Measurements from ENCODE around the gene SULT1E1.

SULT1E1 gene

DNA sequence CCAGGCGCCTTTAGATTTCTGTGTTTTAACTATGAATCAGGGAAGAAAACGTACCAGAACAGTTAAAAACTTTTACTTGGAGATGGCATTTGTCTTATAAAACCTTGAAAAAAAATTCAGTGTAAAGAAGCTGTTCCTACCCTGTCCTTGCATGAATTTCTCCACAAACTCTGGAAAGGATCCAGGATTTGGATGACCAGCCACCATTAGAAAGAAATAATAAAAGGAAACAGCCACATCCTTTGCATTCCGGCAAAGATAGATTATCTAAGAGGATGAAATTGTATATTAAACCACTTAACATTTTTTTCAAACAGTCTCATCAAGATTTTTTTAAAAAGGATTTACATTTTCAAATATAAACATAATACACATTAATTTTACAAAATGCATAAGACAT, 10.6 kb downstream of the SULT1E1 start:
- Histone ChIP-seq H3K27ac (ENCODE audit: insufficient read depth, low read length, poor library complexity, severe bottlenecking) (no peak overlapping the region), H3K4me1 (ENCODE audit: control insufficient read depth, insufficient read depth, low read length, poor library complexity, severe bottlenecking) (no peaks in the 10 kb centered on the region), H3K27me3 (replicated peaks; ENCODE audit: control insufficient read depth, insufficient read depth, low read length, poor library complexity, severe bottlenecking) (no peaks in the 10 kb centered on the region), H3K4me3 (ENCODE audit: insufficient read depth, low read depth, low read length, poor library complexity, severe bottlenecking) (no peak overlapping the region), H3K36me3 (ENCODE audit: control insufficient read depth, insufficient read depth, low read length) (no peaks in the 10 kb centered on the region), H3K9me3 (ENCODE audit: control insufficient read depth, low read length) (no peaks in the 10 kb centered on the region)
- no peak for DNase-seq

DNA sequence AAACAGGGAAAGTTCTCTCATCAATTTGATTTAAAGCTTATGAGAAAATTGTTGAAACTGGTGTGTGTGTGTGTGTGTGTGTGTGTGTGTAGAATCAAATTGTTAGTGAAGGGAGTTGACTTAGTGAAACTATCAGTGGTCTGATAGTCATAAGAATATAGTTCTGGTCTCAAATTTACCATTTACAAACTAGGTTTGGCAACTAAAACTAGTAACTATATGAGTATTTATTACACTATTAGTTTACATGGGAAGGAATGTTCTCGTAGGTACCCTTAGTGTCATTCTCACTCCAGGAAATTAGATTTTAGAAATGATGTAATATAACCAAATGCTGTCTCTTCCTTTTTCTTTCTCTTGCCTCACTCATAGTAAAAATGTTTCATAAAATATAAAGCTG, 11.9 kb downstream of the SULT1E1 start:
- Histone ChIP-seq H3K36me3 (ENCODE audit: control insufficient read depth, insufficient read depth, low read length) (no peaks in the 10 kb centered on the region), H3K27me3 (replicated peaks; ENCODE audit: control insufficient read depth, insufficient read depth, low read length, poor library complexity, severe bottlenecking) (no peaks in the 10 kb centered on the region), H3K27ac (ENCODE audit: insufficient read depth, low read length, poor library complexity, severe bottlenecking) (no peak overlapping the region), H3K4me1 (ENCODE audit: control insufficient read depth, insufficient read depth, low read length, poor library complexity, severe bottlenecking) (no peaks in the 10 kb centered on the region), H3K9me3 (ENCODE audit: control insufficient read depth, low read length) (no peaks in the 10 kb centered on the region), H3K4me3 (ENCODE audit: insufficient read depth, low read depth, low read length, poor library complexity, severe bottlenecking) (no peak overlapping the region)
- no peak for DNase-seq

DNA sequence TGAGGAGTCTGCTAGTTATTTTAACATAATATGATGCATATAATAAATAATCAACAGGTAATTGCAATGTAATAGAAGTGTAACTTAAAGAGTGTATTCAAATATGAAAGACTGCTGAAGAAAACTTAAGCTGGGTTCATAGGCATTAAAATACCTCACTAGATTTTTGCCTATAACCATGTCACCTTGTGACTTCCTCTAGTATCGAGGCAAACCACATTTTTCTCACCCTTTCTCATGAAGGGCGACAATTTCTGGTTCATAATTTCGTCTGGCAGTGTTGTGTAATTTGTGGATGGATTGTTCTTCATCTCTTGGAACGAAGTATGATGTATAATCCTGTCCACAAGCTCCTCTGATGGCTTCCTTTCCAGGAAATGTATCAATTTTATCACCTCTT, 16.0 kb downstream of the SULT1E1 start:
- H3K27me3 ChIP-seq (replicated peaks; ENCODE audit: control insufficient read depth, insufficient read depth, low read length, poor library complexity, severe bottlenecking): no peaks in the 10 kb centered on the region
- H3K4me3 ChIP-seq (ENCODE audit: insufficient read depth, low read depth, low read length, poor library complexity, severe bottlenecking): no peak overlapping the region
- H3K4me1 ChIP-seq (ENCODE audit: control insufficient read depth, insufficient read depth, low read length, poor library complexity, severe bottlenecking): no peaks in the 10 kb centered on the region
- no peaks in the 10 kb centered on the region for H3K9me3 ChIP-seq (ENCODE audit: control insufficient read depth, low read length)
- H3K36me3 ChIP-seq (ENCODE audit: control insufficient read depth, insufficient read depth, low read length): no peaks in the 10 kb centered on the region
- no peak for DNase-seq
- H3K27ac ChIP-seq (ENCODE audit: insufficient read depth, low read length, poor library complexity, severe bottlenecking): no peak overlapping the region

DNA sequence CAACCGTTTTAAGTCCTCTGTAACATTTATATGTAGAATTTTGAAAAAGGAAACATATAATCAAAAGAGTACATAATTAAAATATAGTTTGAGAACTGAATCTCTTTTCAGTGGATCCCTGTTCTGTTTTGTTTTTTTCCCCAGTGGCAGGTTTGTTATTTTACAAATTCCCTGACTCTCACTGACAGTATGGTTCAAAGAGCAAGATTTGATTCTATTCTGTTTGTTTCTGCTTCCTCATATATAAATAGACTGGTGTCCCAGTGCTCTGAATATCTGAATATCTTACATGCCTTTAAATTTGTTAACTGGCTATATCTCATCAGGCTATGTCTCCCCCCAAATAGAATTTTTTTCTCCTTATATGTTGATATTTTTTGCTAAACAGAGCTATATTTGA, 16.6 kb downstream of the SULT1E1 start:
- H3K4me1 ChIP-seq (ENCODE audit: control insufficient read depth, insufficient read depth, low read length, poor library complexity, severe bottlenecking): no peaks in the 10 kb centered on the region
- no peaks in the 10 kb centered on the region for H3K9me3 ChIP-seq (ENCODE audit: control insufficient read depth, low read length)
- no peaks in the 10 kb centered on the region for H3K36me3 ChIP-seq (ENCODE audit: control insufficient read depth, insufficient read depth, low read length)
- no peak overlapping the region for H3K27ac ChIP-seq (ENCODE audit: insufficient read depth, low read length, poor library complexity, severe bottlenecking)
- DNase-seq: no peak
- no peaks in the 10 kb centered on the region for H3K27me3 ChIP-seq (replicated peaks; ENCODE audit: control insufficient read depth, insufficient read depth, low read length, poor library complexity, severe bottlenecking)
- no peak overlapping the region for H3K4me3 ChIP-seq (ENCODE audit: insufficient read depth, low read depth, low read length, poor library complexity, severe bottlenecking)

DNA sequence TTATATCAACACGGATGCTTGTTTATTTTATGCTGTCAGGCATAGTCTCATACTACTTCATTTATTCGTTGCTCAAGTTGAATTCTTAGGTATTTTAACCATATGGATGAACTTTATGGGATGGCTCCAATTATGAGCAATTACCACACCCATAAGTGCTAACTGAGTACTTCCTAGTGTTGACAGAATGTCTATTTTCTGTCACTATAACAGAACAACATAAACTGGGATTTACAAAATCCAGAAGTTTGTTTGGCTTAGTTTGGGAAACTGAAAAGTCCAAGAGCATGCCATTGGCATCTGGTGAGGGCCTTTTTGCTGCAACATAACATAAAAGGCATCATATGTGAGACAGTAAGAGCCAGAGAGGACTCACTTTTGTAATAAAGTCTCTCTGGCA, 21.0 kb downstream of the SULT1E1 start:
- no peaks in the 10 kb centered on the region for H3K4me1 ChIP-seq (ENCODE audit: control insufficient read depth, insufficient read depth, low read length, poor library complexity, severe bottlenecking)
- no peaks in the 10 kb centered on the region for H3K27me3 ChIP-seq (replicated peaks; ENCODE audit: control insufficient read depth, insufficient read depth, low read length, poor library complexity, severe bottlenecking)
- H3K36me3 ChIP-seq (ENCODE audit: control insufficient read depth, insufficient read depth, low read length): no peaks in the 10 kb centered on the region
- H3K9me3 ChIP-seq (ENCODE audit: control insufficient read depth, low read length): no peaks in the 10 kb centered on the region
- no peak for DNase-seq
- H3K4me3 ChIP-seq (ENCODE audit: insufficient read depth, low read depth, low read length, poor library complexity, severe bottlenecking): no peak overlapping the region
- H3K27ac ChIP-seq (ENCODE audit: insufficient read depth, low read length, poor library complexity, severe bottlenecking): no peak overlapping the region

DNA sequence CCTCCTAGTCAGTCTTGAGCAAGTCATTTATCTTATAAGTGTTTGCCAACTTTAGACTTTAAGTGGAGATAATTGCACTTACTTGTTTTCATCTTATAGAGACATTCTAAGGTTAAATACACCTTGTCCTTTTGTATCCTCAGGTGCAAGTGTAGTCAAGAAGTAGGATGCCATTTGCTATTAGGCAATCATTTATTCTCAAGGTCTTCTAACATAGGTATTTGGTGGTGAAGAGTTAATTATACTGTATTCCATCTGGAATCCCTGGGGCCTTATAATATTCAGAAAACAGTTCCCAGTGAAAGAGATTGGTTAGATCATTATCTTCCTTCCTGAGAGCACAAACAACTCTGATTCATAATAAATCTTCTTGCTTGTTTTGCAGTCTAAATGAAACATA, 23.7 kb downstream of the SULT1E1 start:
- Histone ChIP-seq H3K4me3 (ENCODE audit: insufficient read depth, low read depth, low read length, poor library complexity, severe bottlenecking) (no peak overlapping the region), H3K36me3 (ENCODE audit: control insufficient read depth, insufficient read depth, low read length) (no peaks in the 10 kb centered on the region), H3K27me3 (replicated peaks; ENCODE audit: control insufficient read depth, insufficient read depth, low read length, poor library complexity, severe bottlenecking) (no peaks in the 10 kb centered on the region), H3K9me3 (ENCODE audit: control insufficient read depth, low read length) (no peaks in the 10 kb centered on the region), H3K27ac (ENCODE audit: insufficient read depth, low read length, poor library complexity, severe bottlenecking) (no peak overlapping the region), H3K4me1 (ENCODE audit: control insufficient read depth, insufficient read depth, low read length, poor library complexity, severe bottlenecking) (no peaks in the 10 kb centered on the region)
- no peak for DNase-seq

DNA sequence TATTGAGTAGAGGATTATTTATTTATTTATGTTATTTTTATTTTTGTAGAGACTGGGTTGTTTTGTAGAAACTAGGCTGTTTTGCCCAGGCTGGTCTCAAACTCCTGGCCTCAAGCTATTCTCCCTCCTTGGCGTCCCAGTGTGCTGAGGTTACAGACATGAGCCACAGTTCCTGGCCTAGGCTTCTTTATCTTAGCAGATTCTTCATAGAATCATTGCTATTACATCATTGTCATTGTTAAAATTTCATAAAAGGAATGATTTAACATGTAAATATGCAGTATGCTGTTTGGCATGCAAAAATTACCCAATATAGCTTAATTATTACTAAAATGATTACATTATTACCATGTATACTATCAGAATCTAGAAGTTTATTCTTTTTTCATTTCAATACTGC, 24.2 kb downstream of the SULT1E1 start:
- Histone ChIP-seq H3K9me3 (ENCODE audit: control insufficient read depth, low read length) (no peaks in the 10 kb centered on the region), H3K36me3 (ENCODE audit: control insufficient read depth, insufficient read depth, low read length) (no peaks in the 10 kb centered on the region), H3K27me3 (replicated peaks; ENCODE audit: control insufficient read depth, insufficient read depth, low read length, poor library complexity, severe bottlenecking) (no peaks in the 10 kb centered on the region), H3K4me3 (ENCODE audit: insufficient read depth, low read depth, low read length, poor library complexity, severe bottlenecking) (no peak overlapping the region), H3K27ac (ENCODE audit: insufficient read depth, low read length, poor library complexity, severe bottlenecking) (no peak overlapping the region), H3K4me1 (ENCODE audit: control insufficient read depth, insufficient read depth, low read length, poor library complexity, severe bottlenecking) (no peaks in the 10 kb centered on the region)
- DNase-seq: no peak

DNA sequence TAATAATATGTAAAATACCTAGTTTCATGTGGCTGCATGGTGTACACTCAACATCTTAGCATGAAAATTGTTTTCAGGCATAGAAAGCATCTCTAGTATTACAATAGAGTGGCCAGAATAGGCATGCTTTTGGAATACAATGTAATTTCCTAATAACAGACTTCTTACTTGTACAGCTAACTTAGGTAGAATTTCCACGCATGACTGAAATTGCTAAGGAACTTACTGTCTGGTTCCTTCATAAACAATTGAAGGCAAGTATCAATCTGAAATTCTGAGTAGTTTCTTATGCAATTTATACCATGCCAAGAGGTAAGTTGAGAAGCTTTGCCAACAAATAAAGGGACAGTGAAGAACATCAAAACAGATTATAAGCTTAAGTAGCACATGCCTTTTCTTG, 26.7 kb downstream of the SULT1E1 start:
- Histone ChIP-seq H3K4me1 (ENCODE audit: control insufficient read depth, insufficient read depth, low read length, poor library complexity, severe bottlenecking) (no peaks in the 10 kb centered on the region), H3K27ac (ENCODE audit: insufficient read depth, low read length, poor library complexity, severe bottlenecking) (no peak overlapping the region), H3K9me3 (ENCODE audit: control insufficient read depth, low read length) (no peaks in the 10 kb centered on the region), H3K27me3 (replicated peaks; ENCODE audit: control insufficient read depth, insufficient read depth, low read length, poor library complexity, severe bottlenecking) (no peaks in the 10 kb centered on the region), H3K4me3 (ENCODE audit: insufficient read depth, low read depth, low read length, poor library complexity, severe bottlenecking) (no peak overlapping the region), H3K36me3 (ENCODE audit: control insufficient read depth, insufficient read depth, low read length) (no peaks in the 10 kb centered on the region)
- DNase-seq: no peak

DNA sequence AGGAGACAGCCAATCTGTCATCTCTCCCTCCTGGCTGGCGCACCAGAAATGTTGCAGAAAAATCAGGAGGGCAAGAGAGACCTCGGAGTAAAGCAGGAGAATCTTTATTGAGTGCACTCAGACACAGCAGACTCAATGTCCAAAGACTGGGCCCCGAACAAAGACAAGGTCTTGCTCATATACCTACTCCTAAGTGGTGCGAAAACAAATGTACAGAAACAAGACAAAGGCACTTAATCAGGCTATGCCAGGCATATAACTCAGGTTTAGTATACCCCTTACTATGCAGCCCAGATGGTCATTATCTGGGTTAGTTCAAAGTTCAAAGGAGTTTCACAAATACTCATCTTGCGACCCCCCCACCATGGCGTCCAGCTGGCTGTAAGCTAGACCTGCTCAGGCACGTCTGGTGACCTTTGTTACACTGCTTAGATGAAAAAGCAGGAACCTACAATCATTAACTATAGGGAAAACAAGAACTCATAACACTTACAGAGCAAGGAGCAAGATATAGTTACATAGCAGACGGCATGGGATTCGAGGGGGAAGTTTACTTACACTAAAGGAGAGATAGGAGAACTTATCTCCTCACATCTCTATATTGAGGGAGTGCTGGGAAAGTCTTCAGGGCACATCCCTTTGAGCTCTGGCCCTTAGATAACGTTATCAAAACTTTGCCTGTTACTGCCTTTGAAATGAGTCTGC, 27.5 kb downstream of the SULT1E1 start:
- no peaks in the 10 kb centered on the region for H3K4me1 ChIP-seq (ENCODE audit: control insufficient read depth, insufficient read depth, low read length, poor library complexity, severe bottlenecking)
- no peak overlapping the region for H3K27ac ChIP-seq (ENCODE audit: insufficient read depth, low read length, poor library complexity, severe bottlenecking)
- DNase-seq: no peak
- no peaks in the 10 kb centered on the region for H3K27me3 ChIP-seq (replicated peaks; ENCODE audit: control insufficient read depth, insufficient read depth, low read length, poor library complexity, severe bottlenecking)
- no peak overlapping the region for H3K4me3 ChIP-seq (ENCODE audit: insufficient read depth, low read depth, low read length, poor library complexity, severe bottlenecking)
- H3K9me3 ChIP-seq (ENCODE audit: control insufficient read depth, low read length): no peaks in the 10 kb centered on the region
- no peaks in the 10 kb centered on the region for H3K36me3 ChIP-seq (ENCODE audit: control insufficient read depth, insufficient read depth, low read length)

DNA sequence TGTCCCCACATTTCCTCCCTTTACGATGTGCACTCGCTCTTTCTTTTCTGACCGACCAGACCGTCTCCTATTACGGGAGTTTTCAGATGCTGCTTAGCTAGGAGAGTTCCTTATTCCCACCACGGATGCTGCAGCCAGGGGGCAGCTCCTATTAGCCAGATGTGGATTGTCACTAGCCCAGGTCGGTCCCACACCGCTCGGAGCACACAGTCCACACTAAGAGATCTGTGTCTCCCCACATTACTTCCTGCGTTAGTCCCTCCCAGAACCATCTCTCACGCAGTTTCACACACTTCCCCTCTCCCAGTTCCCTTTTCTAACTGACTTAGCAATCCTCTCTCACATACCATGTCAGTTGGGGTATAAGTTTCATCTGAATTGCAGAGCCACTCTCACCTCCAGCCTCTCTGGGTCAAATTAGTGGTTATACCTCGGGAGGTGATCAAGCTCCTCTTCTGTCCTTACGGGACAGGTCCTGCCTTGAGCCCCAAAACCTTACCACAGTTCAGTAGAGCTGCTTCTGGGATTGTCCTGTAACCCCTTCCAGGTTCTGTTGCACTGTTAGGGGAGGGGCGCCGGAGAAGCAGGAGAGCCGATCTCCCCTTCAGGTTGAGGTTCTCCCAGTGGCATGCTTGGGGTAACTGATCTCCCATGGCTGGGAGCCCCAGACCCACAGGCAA, 28.2 kb downstream of the SULT1E1 start:
- Histone ChIP-seq H3K4me3 (ENCODE audit: insufficient read depth, low read depth, low read length, poor library complexity, severe bottlenecking) (no peak overlapping the region), H3K9me3 (ENCODE audit: control insufficient read depth, low read length) (no peaks in the 10 kb centered on the region), H3K4me1 (ENCODE audit: control insufficient read depth, insufficient read depth, low read length, poor library complexity, severe bottlenecking) (no peaks in the 10 kb centered on the region), H3K36me3 (ENCODE audit: control insufficient read depth, insufficient read depth, low read length) (no peaks in the 10 kb centered on the region), H3K27me3 (replicated peaks; ENCODE audit: control insufficient read depth, insufficient read depth, low read length, poor library complexity, severe bottlenecking) (no peaks in the 10 kb centered on the region), H3K27ac (ENCODE audit: insufficient read depth, low read length, poor library complexity, severe bottlenecking) (no peak overlapping the region)
- no peak for DNase-seq
